Right cardiac atrium (tissue), 5 donors: ENCODE measurements around the gene NLRC5. TPM values are rescaled to one million over a fixed set of nuclear protein-coding genes. Genes with fewer than 3 reads are reported as not detected.

Experiments used
- ATAC-seq, 2 donors: fragments of 200-7000 bp; cut with Tn5 transposase; one replicate each; pipeline versions ENCODE4 v1.8.0 to v1.9.1; 2020; ENCODE audit warnings: moderate library complexity in 2 of 2, mild to moderate bottlenecking in 1 of 2
- DNase-seq, 3 donors: peaks; one replicate each; pipeline ENCODE4 v3.0.0-alpha.2; 2020
- H3K27ac ChIP-seq: one replicate; pipeline ENCODE4 v1.5.1; 2013; ENCODE audit warnings: mild to moderate bottlenecking, low read length, control low read depth, moderate library complexity
- H3K27me3 ChIP-seq: one replicate; pipeline ENCODE4 v1.6.1; 2013; ENCODE audit not compliant: control insufficient read depth, insufficient read depth
- H3K4me1 ChIP-seq: one replicate; pipeline ENCODE4 v1.6.1; 2013; ENCODE audit warnings: low read length; ENCODE audit not compliant: control insufficient read depth, insufficient read depth
- H3K4me3 ChIP-seq: one replicate; pipeline ENCODE4 v1.5.1; 2013; ENCODE audit warnings: low read length, control low read depth
- H3K9me3 ChIP-seq: one replicate; pipeline ENCODE4 v1.6.1; 2013; ENCODE audit warnings: low read length; ENCODE audit not compliant: control insufficient read depth
- WGBS: extraction: QIAGEN DNeasy Blood & Tissue Kit; methylation state at CpG from one replicate; pipeline ENCODE4 v1.1.7; 2013; 5-methylcytosine and 5-hydroxymethylcytosine counted together
- intact Hi-C, 4 donors: fragments of 100-400 bp; cut with DNase I; formaldehyde crosslinking; loops; one replicate each; pipeline versions ENCODE4 v1.11.0 to v1.14.0; 2022 to 2023
- polyA plus RNA-seq: library from polyadenylated mRNA; stranded (reverse); fragments of 200-250 nt; gene quantifications from one replicate; pipeline ENCODE4 v1.2.3, GENCODE V29; 2013
- total RNA-seq, 4 donors: library from RNA; stranded (reverse); fragmentation: NEBNext Ultra II Directional; extraction: Animal tissue kit (Norgen Biotek cat#: 25700); gene quantifications; one replicate each; pipeline ENCODE4 v1.2.1, GENCODE V29; 2021
- donor health status: healthy with polysubstance abuse.
- donor health status: DM: no; HTN: yes; CAD: no.
- donor health status: DM: no; HTN: no; CAD: no.
- donor health status: DM: no; HTN: yes; CAD: no; lungs with severe emphysema.
- donor health status: DM: yes; HTN: yes; CAD: no.

Gene NLRC5
- total and polyA plus RNA-seq, 5 donors: 7.9 to 25.0 (median 9.9) TPM

DNA sequence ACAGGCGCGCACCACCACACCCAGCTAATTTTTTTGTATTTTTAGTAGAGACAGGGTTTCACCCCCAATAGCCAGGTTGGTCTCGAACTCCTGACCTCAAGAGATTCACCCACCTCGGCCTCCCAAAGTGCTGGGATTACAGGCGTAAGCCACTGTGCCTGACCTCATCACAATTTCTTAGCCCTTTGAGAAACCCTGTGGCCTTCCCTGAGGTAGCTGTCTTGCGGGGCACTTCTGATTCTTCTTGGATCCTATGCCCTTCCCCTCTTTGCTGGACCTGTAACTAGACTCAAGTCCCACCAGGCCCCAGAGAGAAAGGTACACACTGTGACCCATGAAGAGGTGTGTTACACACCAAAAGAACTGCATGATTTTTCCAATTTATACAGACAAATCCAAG is 41.1 kb upstream of the NLRC5 start:
- DNase-seq: no peak
- intact Hi-C loops: no loop called here
- 96% methylated on average over 6 of the region's 6 CpGs for WGBS

DNA sequence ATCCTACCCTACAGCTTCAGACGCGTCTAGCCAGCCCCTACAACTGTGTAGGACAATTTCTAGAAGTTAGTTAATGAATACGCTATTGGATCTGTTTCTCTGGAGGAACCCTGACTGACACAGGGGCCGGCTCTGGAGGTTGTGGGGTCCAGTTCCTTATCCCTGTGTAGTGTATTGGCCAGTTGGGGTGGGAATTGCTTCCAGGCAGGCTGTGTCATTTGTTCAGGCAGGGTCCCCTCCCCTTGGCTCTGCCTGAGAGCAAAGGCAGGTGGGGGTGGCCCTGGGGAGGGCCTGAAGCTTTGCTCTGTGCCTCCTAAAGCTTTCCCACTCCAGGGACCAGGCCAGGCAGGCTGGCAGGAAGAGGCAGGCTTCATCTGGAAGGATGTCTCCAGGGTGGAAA is 39.3 kb upstream of the NLRC5 start:
- peak in 1 of 2 donors; percentile 3 for ATAC-seq
- 87% methylated on average over 4 of the region's 4 CpGs for WGBS
- Histone ChIP-seq H3K4me1 (no peaks in the 10 kb centered on the region), H3K27me3 (no peaks in the 10 kb centered on the region), H3K9me3 (no peaks in the 10 kb centered on the region), H3K4me3 (no peak overlapping the region), H3K27ac (no peak overlapping the region)
- no peak for DNase-seq
- intact Hi-C loops: loop anchor here in 2 of 4 donors (5.0 to 10.0 kb wide), 2 partner anchors 83 to 85 kb away; partner anchors contain the start of gene SLC12A3 (in 2 of the 2)

More for the DNA sequence above, 41.1 kb upstream of the NLRC5 start:
- Histone ChIP-seq H3K27ac (no peak overlapping the region), H3K27me3 (no peaks in the 10 kb centered on the region), H3K4me1 (no peaks in the 10 kb centered on the region), H3K4me3 (no peak overlapping the region), H3K9me3 (no peaks in the 10 kb centered on the region)
- no peak for ATAC-seq

DNA sequence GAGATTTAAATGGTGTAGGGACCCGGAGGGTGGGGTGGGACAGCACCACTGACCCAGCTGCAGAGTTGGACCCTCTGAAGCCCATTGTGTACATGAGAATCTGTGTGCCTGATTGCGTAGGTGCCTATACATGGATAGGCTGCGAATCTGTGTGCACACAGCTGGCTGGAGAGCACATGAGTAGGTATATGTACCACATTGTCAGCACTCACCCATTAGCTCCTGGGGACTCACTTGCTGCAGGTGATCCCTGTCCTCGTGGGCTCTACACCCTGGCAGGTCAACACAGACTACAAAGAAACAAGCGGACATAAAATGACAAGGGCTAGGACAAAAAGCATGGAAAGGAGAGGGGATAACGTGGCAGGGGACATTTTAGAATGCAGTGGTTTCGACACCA is 38.9 kb upstream of the NLRC5 start:
- Histone ChIP-seq H3K4me3 (no peak overlapping the region), H3K27ac (no peak overlapping the region), H3K27me3 (no peaks in the 10 kb centered on the region), H3K9me3 (no peaks in the 10 kb centered on the region), H3K4me1 (no peaks in the 10 kb centered on the region)
- DNase-seq: no peak
- peak in 1 of 2 donors; percentile 13 for ATAC-seq
- WGBS: 87% methylated on average over 7 of the region's 7 CpGs
- intact Hi-C loops: loop anchor here in 2 of 4 donors (5.0 to 10.0 kb wide), 2 partner anchors 83 to 86 kb away; partner anchors contain the start of gene SLC12A3 (in 2 of the 2)

DNA sequence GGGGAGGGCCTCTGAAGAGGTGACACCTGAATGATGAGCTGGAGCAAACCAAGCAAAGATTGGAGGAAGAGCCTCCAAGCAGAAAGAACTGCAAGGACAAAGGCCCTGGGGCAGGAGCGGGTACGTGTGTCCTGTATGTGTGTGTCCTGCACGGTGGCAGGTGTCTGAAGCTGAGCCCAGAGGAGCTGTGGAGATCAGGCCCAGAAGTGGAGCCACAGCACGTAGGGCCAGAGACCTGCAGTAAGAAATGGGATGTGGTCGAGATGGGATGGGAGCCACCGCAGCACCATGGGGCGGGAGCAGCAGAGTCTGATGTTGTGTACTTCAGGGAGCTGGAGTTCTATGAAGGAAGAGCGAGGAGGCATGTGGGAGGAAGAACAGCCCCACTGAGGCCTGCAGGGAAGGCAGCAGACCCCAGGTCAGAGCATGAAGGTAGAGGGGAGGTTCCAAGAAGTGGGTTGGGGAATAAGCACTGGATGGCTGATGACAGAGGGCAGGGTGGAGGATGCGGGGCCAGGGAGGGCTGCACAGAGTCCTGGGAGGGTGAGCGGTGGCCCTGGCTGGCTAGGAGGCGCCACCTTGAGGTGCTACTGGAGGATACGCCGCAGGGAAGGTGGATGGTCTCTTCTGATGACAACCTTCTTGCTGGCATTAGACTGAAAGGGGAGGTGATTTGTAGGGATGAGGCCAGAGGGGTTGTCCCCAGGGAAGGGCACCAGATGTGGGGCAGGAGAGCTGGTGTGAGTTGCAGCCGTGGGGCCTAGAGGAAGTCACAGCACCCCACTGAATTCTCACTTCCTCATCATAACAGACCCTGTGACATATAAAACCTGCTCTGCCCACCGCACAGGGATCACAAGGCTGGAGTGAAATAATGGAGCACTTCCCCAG is 38.2 kb upstream of the NLRC5 start:
- Histone ChIP-seq H3K9me3 (no peaks in the 10 kb centered on the region), H3K4me3 (no peak overlapping the region), H3K27me3 (no peaks in the 10 kb centered on the region), H3K4me1 (no peaks in the 10 kb centered on the region), H3K27ac (no peak overlapping the region)
- WGBS: 59% methylated on average over 15 of the region's 15 CpGs
- intact Hi-C loops: loop anchor here in 2 of 4 donors (5.0 to 10.0 kb wide), 2 partner anchors 84 to 86 kb away; partner anchors contain the start of gene SLC12A3 (in 2 of the 2)
- ATAC-seq: peak; percentile 77 to 78
- DNase-seq: peak in 2 of 3 donors; percentile 71 to 72

DNA sequence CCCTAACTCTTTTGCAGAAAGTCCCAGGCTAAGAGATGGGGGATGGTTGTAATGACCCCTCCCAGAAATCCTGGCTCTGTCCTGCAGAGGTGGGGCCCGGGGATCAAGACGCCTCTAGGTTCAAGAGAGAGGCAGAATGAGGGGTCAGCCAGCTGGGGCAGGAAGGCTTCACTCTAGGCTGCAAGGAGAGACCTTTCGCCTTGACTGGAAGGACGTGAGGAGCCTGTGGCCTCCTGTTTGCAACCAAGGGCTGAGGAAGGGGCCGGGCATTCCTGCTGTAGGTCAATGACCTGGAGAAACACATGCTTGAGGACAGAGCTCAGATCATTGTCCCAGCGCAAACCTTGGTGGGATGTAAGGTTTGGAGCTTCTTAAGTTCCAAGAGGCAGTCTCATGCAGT is 36.4 kb upstream of the NLRC5 start:
- intact Hi-C loops: loop anchor here in 2 of 4 donors (5.0 to 10.0 kb wide), 2 partner anchors 86 to 88 kb away; partner anchors contain the start of gene SLC12A3 (in 2 of the 2)
- 66% methylated on average over 6 of the region's 6 CpGs for WGBS

DNA sequence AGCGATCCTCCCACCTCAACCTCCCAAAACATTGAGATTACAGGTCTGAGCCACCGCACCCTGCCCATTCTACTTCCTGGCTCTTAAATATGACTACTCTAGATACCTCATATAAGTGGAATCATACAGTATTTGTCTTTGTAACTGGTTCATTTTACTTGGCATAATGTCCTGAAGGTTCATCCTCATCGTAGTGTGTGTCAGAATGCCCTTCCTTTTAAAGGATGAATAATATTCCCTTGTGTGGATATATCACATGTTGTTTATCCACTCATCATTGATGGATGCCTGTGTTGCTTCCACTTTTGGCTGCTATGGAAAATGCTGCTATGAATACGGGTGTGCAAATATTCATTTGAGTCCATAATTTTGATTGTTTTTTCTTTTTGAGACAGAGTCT is 33.3 kb upstream of the NLRC5 start:
- no peak overlapping the region for H3K4me3 ChIP-seq
- H3K27ac ChIP-seq: no peak overlapping the region
- no peaks in the 10 kb centered on the region for H3K27me3 ChIP-seq
- intact Hi-C loops: loop anchor here in 1 of 4 donors (10.0 kb wide), 1 partner anchor 91 kb away; the partner anchor contains the start of gene SLC12A3
- H3K4me1 ChIP-seq: no peaks in the 10 kb centered on the region
- no peak for ATAC-seq
- WGBS: 90% methylated on average over 4 of the region's 4 CpGs
- H3K9me3 ChIP-seq: no peaks in the 10 kb centered on the region
- no peak for DNase-seq

More for the DNA sequence above, 36.4 kb upstream of the NLRC5 start:
- Histone ChIP-seq H3K27ac (no peak overlapping the region), H3K4me1 (no peaks in the 10 kb centered on the region), H3K4me3 (no peak overlapping the region), H3K9me3 (no peaks in the 10 kb centered on the region), H3K27me3 (no peaks in the 10 kb centered on the region)
- ATAC-seq: no peak
- no peak for DNase-seq

DNA sequence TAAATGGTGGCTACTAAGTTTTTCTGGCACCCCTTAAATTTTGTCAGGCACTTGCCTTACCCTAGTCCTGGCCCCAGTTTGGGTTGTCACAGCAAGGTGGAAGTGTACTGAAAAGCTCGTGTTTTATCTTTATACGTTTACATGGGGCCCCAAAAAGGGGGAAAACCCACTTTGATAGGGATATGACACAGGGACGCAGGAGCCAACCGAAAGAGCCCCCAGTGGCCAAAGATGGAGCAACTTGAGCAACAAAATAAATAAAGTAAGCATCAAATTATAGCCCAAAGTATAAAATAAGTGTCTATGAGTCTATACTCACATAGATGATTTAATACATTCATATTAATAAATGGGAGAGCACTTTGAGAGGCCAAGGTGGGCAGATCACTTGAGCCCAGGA is 32.6 kb upstream of the NLRC5 start:
- WGBS: 56% methylated on average over 4 of the region's 4 CpGs
- DNase-seq (no peak), ATAC-seq (no peak)
- Histone ChIP-seq H3K9me3 (no peaks in the 10 kb centered on the region), H3K4me1 (peaks cover 2% of the 10 kb centered on the region), H3K4me3 (no peak overlapping the region), H3K27me3 (no peaks in the 10 kb centered on the region), H3K27ac (no peak overlapping the region)
- intact Hi-C loops: loop anchor here in 1 of 4 donors (10.0 kb wide), 1 partner anchor 92 kb away; the partner anchor contains the start of gene SLC12A3

DNA sequence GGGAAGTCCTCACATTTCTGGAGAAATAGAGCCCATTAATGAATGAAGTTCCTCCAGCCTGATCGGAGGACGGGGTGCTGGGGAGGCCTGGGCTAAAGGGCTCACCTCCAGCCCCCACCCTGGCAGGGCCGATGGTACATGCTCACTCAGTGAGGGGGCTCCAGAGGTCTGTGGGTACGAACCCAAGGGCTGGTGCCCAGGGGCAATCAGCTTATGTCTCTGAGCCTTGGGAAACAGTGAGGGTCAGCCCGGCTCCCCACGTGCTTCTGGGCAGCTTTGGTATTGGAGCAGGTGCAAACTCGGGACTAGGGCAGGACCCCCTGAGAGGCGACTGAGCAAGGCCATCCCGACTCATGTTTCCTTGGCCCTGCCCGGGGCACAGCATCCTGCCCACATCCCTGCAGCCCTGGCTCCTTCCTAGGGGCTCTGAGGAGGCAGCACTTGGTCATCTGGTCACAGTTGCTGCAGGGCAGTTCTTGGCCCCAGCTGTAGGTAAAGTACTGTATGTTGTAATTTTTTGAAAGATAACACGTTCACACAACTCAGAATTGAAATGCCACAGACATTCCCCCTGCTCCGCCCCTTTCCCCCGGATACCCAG is 28.6 kb upstream of the NLRC5 start:
- Histone ChIP-seq H3K4me3 (no peak overlapping the region), H3K4me1 (peaks cover 6% of the 10 kb centered on the region), H3K9me3 (no peaks in the 10 kb centered on the region), H3K27me3 (no peaks in the 10 kb centered on the region), H3K27ac (no peak overlapping the region)
- ATAC-seq (peak; percentile 22 to 23), DNase-seq (no peak)
- 57% methylated on average over 13 of the region's 13 CpGs for WGBS
- intact Hi-C loops: loop anchor here in 1 of 4 donors (10.0 kb wide), 1 partner anchor 84 kb away; no protein-coding TSS in a partner anchor

DNA sequence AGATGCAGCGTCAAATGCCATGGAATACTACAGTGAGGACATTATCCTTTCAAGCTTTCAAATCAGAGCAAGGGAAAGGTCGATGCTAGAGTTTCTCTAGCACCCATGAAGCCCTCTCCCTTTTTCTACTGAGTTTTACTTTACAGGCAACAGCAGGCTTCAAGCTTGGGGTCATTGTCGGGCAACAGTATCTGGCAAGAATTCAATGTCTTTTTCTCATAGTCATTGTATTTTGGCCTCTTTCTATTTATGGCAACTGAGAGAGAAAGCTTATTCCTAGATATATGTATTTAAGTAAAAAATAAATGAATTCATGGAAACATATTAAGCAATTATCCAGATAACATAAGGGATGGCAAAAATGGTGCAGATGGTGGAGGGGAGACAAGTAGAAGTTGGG is 28.0 kb upstream of the NLRC5 start:
- DNase-seq: no peak
- ATAC-seq: no peak
- Histone ChIP-seq H3K4me1 (peaks cover 7% of the 10 kb centered on the region), H3K27ac (peak overlapping the region; percentile 35), H3K9me3 (no peaks in the 10 kb centered on the region), H3K4me3 (no peak overlapping the region), H3K27me3 (no peaks in the 10 kb centered on the region)
- intact Hi-C loops: loop anchor here in 1 of 4 donors (10.0 kb wide), 1 partner anchor 83 kb away; no protein-coding TSS in a partner anchor
- WGBS: 48% methylated on average over 3 of the region's 3 CpGs

DNA sequence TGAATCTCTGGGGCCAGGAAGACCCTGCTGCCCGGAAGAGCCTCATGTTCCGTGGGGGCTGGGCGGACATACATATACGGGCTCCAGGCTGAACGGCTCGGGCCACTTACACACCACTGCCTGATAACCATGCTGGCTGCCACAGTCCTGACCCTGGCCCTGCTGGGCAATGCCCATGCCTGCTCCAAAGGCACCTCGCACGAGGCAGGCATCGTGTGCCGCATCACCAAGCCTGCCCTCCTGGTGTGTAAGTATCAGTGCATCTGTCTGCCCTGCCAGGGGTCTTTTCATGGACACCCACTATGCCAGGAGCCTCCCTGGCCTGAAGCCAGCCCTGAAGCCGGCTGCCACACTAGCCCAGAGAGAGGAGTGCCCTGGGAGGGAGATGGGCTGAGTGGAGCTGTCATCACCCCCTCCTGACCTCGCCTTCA is 27.5 kb upstream of the NLRC5 start, which contains the start of gene CETP:
Gene CETP (plus strand): TSS at position 100 of the 431 bp plus-strand sequence. CDS start 30 bp downstream, at position 130.
- Histone ChIP-seq H3K27ac (peak within 1 kb of the TSS; percentile 35), H3K9me3 (no peaks in the 10 kb centered on the region), H3K4me3 (no peak within 1 kb of the TSS), H3K27me3 (no peaks in the 10 kb centered on the region), H3K4me1 (peaks cover 7% of the 10 kb centered on the region)
- intact Hi-C loops: loop anchor here in 1 of 4 donors (10.0 kb wide), 1 partner anchor 83 kb away; no protein-coding TSS in a partner anchor
- ATAC-seq (peak; percentile 23 to 40), DNase-seq (no peak)
- 45% methylated on average over 12 of the region's 12 CpGs for whole genome bisulfite sequencing
